GM12878 (cell line): ENCODE data around the gene DOK7. TPM values are rescaled to one million over a fixed set of nuclear protein-coding genes. Genes with fewer than 3 reads are reported as not detected.

Experiments
- ATAC-seq: fragments of 200-7000 bp; cut with Tn5 transposase; 3 replicates; pipeline ENCODE4 v1.9.1; 2020; ENCODE audit warnings: mild to moderate bottlenecking, moderate library complexity
- BruUV-seq: library from RNA; stranded (reverse); fragments of 400-500 nt; replicated peaks from 2 replicates; lab custom pipeline; 2021; lab: Mats Ljungman, UMichigan
- CTCF ChIA-PET: fragments of 300-600 bp; sonication (Branson Sonifier 250); formaldehyde crosslinking; extraction: SDS; loops from one replicate; lab custom pipeline; 2021; ENCODE audit warnings: inconsistent platforms; lab: Yijun Ruan, JAX
- POLR2A ChIA-PET: fragments of 350-600 bp; formaldehyde crosslinking; extraction: SDS; loops from one replicate; lab custom pipeline; 2021; ENCODE audit warnings: inconsistent platforms; lab: Charles Lee
- RAD21 ChIA-PET: fragments of 300-600 bp; sonication (Branson Sonifier 250); formaldehyde crosslinking; loops from one replicate; lab custom pipeline; 2023; ENCODE audit warnings: antibody characterized with exemption; ENCODE audit not compliant: unreplicated experiment; lab: Charles Lee
- SMC1A ChIA-PET: fragments of 300-600 bp; sonication (Branson Sonifier 250); formaldehyde crosslinking; loops from one replicate; lab custom pipeline; 2023; ENCODE audit not compliant: unreplicated experiment, uncharacterized antibody; lab: Charles Lee
- DNase-seq: peaks from one replicate; pipeline ENCODE4 v3.0.0-alpha.2; 2011; ENCODE audit warnings: low read depth, low spot score
- FAIRE-seq: peaks from 3 replicates; lab custom pipeline; 2011; peaks lifted over from hg19 to GRCh38; lab: Jason Lieb, UNC
- H2AFZ ChIP-seq: 2 replicates; pipeline ENCODE4 v1.6.0; 2011; ENCODE audit warnings: low read depth, low read length, control low read depth; ENCODE audit not compliant: control insufficient read depth
- H3K27ac ChIP-seq: 2 replicates; pipeline ENCODE4 v1.5.1; 2011; ENCODE audit warnings: control low read depth; ENCODE audit not compliant: control insufficient read depth, insufficient read depth
- H3K27me3 ChIP-seq, 2 experiments: replicated peaks in 1 of 2; 2 replicates each; pipeline versions ENCODE4 v1.6.0 to v1.6.1; 2011; ENCODE audit warnings: low read length in 1 of 2; ENCODE audit not compliant: control insufficient read depth in 2 of 2, insufficient read depth in 2 of 2
- H3K36me3 ChIP-seq, 2 experiments: 2 replicates each; pipeline ENCODE4 v1.5.1; 2011; ENCODE audit warnings: low read length in 1 of 2; ENCODE audit not compliant: control insufficient read depth in 2 of 2, insufficient read depth in 2 of 2
- H3K4me1 ChIP-seq: 2 replicates; pipeline ENCODE4 v1.6.1; 2011; ENCODE audit warnings: mild to moderate bottlenecking, low read length, moderate library complexity, mixed read lengths; ENCODE audit not compliant: control insufficient read depth, insufficient read depth
- H3K4me2 ChIP-seq: 2 replicates; pipeline ENCODE4 v1.6.0; 2011; ENCODE audit warnings: control low read depth; ENCODE audit not compliant: control insufficient read depth, insufficient read depth
- H3K4me3 ChIP-seq: fragments of 200-600 bp; sonication (generic); 2 replicates; pipeline ENCODE4 v1.5.1; 2016
- H3K79me2 ChIP-seq: 2 replicates; pipeline ENCODE4 v1.6.0; 2011; ENCODE audit warnings: low read length; ENCODE audit not compliant: control insufficient read depth, insufficient read depth
- H3K9ac ChIP-seq: 2 replicates; pipeline ENCODE4 v1.8.0; 2011; ENCODE audit warnings: low read length, control low read depth, mixed read lengths; ENCODE audit not compliant: control insufficient read depth, insufficient read depth
- H3K9me3 ChIP-seq: replicated peaks from 3 replicates; pipeline ENCODE4 v1.5.1; 2011; ENCODE audit warnings: mild to moderate bottlenecking, low read length; ENCODE audit not compliant: control insufficient read depth, insufficient read depth
- H4K20me1 ChIP-seq: 2 replicates; pipeline ENCODE4 v1.6.0; 2011; ENCODE audit not compliant: control insufficient read depth, insufficient read depth
- ATF7 ChIP-seq: fragments of 450-650 bp; IDR thresholded peaks from 2 replicates; pipeline ENCODE4 v1.6.1; 2016; ENCODE audit warnings: low read depth, mild to moderate bottlenecking
- DPF2 ChIP-seq: fragments of 450-650 bp; IDR thresholded peaks from 2 replicates; pipeline ENCODE4 v1.6.1; 2017; ENCODE audit warnings: mild to moderate bottlenecking
- FOS ChIP-seq: IDR thresholded peaks from 3 replicates; pipeline ENCODE4 v1.6.1; 2011; ENCODE audit warnings: borderline replicate concordance; ENCODE audit not compliant: insufficient read length; ENCODE audit errors: extremely low read depth
- FOXK2 ChIP-seq: fragments of 450-650 bp; IDR thresholded peaks from 2 replicates; pipeline ENCODE4 v1.6.1; 2017; ENCODE audit warnings: mild to moderate bottlenecking, moderate library complexity
- HDAC2 ChIP-seq: fragments of 200-600 bp; sonication (generic); IDR thresholded peaks from 2 replicates; pipeline ENCODE4 v1.6.1; 2017
- HDGF ChIP-seq: fragments of 450-650 bp; IDR thresholded peaks from 2 replicates; pipeline ENCODE4 v1.6.1; 2016; ENCODE audit warnings: antibody characterized with exemption
- RFX5 ChIP-seq: IDR thresholded peaks from 2 replicates; pipeline ENCODE4 v1.6.1; 2011; ENCODE audit warnings: low read depth, low read length, improper control_type of control experiment
- TARDBP ChIP-seq: IDR thresholded peaks from 2 replicates; pipeline ENCODE4 v1.6.1; 2016; ENCODE audit warnings: borderline replicate concordance
- YY1 ChIP-seq: IDR thresholded peaks from 2 replicates; pipeline ENCODE4 v1.6.1; 2011; ENCODE audit warnings: low read depth, mild to moderate bottlenecking, low read length
- WGBS: methylation state at CpG from one replicate; pipeline ENCODE4 v1.1.6; 2016; ENCODE audit warnings: low lambda C conversion rate; ENCODE audit not compliant: insufficient replicate concordance, insufficient coverage; ENCODE audit errors: missing lambda C conversion rate; 5-methylcytosine and 5-hydroxymethylcytosine counted together
- in situ Hi-C: fragments of 300-500 bp; cut with MboI; formaldehyde crosslinking; loops from 9 replicates; pipeline ENCODE4 v1.14.3; 2018; ENCODE audit warnings: mixed read lengths
- intact Hi-C: fragments of 100-400 bp; cut with micrococcal nuclease; formaldehyde crosslinking; loops from one replicate; pipeline ENCODE4 v1.14.2; 2022; ENCODE audit not compliant: unreplicated experiment
- polyA plus RNA-seq, 11 experiments: library from polyadenylated mRNA; depleted of rRNA in 4 of 11; unstranded in 6 of 11; stranded (reverse) in 5 of 11; fragments of >200 nt; fragmentation: Nextera tagmentation in 4 of 11; fragmentation: Illumina TruSeq in 1 of 11; extraction: Ambion mirVana in 4 of 11; extraction: Trizol in 1 of 11; gene quantifications; 1 replicate in 1 of 11; 2 replicates in 10 of 11; pipeline versions ENCODE4 v1.2.1 to v1.2.3, GENCODE V29; 2011 to 2016; ENCODE audit warnings: inconsistent platforms in 2 of 11, missing spikeins in 2 of 11, low read depth in 1 of 11
- total RNA-seq, 4 experiments: library from RNA; depleted of rRNA in 3 of 4; stranded (reverse); fragments of >200 nt in 3 of 4; fragmentation: Illumina TruSeq in 1 of 4; extraction: Trizol in 1 of 4; gene quantifications; 2 replicates each; pipeline versions ENCODE4 v1.2.1 to v1.2.3, GENCODE V29; 2013 to 2021
- TF ChIP-seq, protein P1 (sequence below): fragments of 450-650 bp; IDR thresholded peaks from 2 replicates; pipeline ENCODE4 v1.6.1; 2016; ENCODE audit warnings: mild to moderate bottlenecking
- TF ChIP-seq, protein P2 (sequence below): fragments of 450-650 bp; IDR thresholded peaks from 2 replicates; pipeline ENCODE4 v1.6.1; 2017; ENCODE audit warnings: borderline replicate concordance

Gene DOK7
- total and polyA plus RNA-seq, 10 of the 15 experiments (the other 5 are each of a cell fraction or from before 2014, with no cell fraction given), result 0.04 to 0.46 (median 0.18) TPM; not detected in 4

DNA sequence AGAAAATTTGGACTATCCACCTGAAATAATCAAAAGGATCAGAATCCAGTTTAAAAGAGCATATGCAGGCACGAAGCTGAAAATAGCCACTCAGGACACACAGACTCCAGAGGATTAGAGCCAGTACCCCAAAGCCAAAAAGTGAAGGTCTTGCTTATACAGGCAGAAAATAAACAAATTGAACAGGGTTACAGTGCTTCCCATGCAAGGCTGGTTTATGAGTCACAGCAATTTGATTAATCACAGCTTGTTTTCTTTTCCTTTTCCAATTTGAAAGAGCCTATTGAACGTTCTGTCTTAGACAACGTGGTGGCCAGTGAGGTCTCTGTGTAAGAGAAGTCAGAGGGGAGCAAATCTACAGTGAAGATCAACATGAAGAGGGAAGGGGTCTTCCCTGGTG is 11.2 kb upstream of the DOK7 start:
- Histone ChIP-seq H3K27me3 (no peaks in the 10 kb centered on the region), H3K4me2 (no peak overlapping the region), H2AFZ (no peak overlapping the region), H3K36me3 (no peaks in the 10 kb centered on the region), H4K20me1 (no peaks in the 10 kb centered on the region), H3K4me3 (no peak overlapping the region), H3K9me3 (no peaks in the 10 kb centered on the region; the same call in 2 of the 3 replicates), H3K79me2 (no peaks in the 10 kb centered on the region), H3K9ac (no peak overlapping the region), H3K27ac (no peak overlapping the region), H3K4me1 (no peaks in the 10 kb centered on the region)
- TF ChIP-seq ATF7, result no peak
- no peak for TF ChIP-seq FOS
- no peak for TF ChIP-seq TARDBP
- TF ChIP-seq DPF2, result no peak
- TF ChIP-seq RFX5, result no peak
- no peak for TF ChIP-seq YY1
- no peak for TF ChIP-seq HDGF
- no peak for TF ChIP-seq HDAC2
- TF ChIP-seq, protein P1, sequence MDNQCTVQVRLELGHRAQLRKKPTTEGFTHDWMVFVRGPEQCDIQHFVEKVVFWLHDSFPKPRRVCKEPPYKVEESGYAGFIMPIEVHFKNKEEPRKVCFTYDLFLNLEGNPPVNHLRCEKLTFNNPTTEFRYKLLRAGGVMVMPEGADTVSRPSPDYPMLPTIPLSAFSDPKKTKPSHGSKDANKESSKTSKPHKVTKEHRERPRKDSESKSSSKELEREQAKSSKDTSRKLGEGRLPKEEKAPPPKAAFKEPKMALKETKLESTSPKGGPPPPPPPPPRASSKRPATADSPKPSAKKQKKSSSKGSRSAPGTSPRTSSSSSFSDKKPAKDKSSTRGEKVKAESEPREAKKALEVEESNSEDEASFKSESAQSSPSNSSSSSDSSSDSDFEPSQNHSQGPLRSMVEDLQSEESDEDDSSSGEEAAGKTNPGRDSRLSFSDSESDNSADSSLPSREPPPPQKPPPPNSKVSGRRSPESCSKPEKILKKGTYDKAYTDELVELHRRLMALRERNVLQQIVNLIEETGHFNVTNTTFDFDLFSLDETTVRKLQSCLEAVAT, result no peak
- TF ChIP-seq, protein P2, sequence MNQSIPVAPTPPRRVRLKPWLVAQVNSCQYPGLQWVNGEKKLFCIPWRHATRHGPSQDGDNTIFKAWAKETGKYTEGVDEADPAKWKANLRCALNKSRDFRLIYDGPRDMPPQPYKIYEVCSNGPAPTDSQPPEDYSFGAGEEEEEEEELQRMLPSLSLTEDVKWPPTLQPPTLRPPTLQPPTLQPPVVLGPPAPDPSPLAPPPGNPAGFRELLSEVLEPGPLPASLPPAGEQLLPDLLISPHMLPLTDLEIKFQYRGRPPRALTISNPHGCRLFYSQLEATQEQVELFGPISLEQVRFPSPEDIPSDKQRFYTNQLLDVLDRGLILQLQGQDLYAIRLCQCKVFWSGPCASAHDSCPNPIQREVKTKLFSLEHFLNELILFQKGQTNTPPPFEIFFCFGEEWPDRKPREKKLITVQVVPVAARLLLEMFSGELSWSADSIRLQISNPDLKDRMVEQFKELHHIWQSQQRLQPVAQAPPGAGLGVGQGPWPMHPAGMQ, result no peak
- TF ChIP-seq FOXK2, result no peak
- intact Hi-C loops (no loop called here), in situ Hi-C loops (no loop called here)
- SMC1A ChIA-PET, result interaction anchor here (1.7 kb wide), 1 partner anchor 106 kb away, joined by 5 read pairs; no protein-coding TSS in a partner anchor
- CTCF ChIA-PET, result interaction anchor here (0.8 to 1.5 kb wide), 3 partner anchors 29 to 122 kb away, joined by 3 to 7 read pairs (median 3); no protein-coding TSS in a partner anchor
- no peak for ATAC-seq
- 3% methylated on average over 3 of the region's 3 CpGs for WGBS
- FAIRE-seq, result no peak
- POLR2A ChIA-PET, result no interaction called here
- RAD21 ChIA-PET, result interaction anchor here (0.6 kb wide), 1 partner anchor 106 kb away, joined by 3 read pairs; no protein-coding TSS in a partner anchor
- no TSS peak for BruUV-seq
- no peak for DNase-seq
